ENCODE data around the gene SMPD3.

SMPD3 gene

DNA sequence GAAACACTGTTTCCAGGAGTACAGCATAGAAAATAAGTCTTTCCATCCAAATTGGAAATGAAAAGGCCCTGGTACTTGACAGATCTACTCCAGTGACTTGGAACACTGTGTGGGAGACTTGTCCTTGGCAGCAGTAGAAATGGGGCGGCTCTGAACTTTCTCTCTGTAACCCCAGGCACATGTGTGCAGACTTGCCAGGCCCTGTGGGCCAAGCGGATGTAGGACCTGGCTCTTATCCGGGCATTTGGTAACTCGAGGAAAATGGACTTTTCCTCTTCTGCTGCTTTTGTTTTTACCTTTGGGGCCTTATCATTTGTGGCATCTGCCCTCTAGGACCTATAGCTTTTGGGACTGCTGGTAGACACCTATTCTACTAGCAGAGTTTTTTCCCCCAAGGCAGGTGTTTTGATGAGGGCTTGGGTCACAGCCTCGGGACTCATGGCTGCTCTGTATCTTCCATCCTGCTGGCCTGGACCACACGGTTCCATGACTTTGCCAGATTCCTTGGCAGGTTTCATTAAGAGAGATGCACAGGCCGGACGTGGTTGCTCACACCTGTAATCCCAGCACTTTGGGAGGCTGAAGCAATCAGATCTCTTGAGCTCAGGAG is 43.5 kb downstream of the SMPD3 start:
- DNase-seq (ENCODE audit: low read depth in 2 of 2) = no peak

DNA sequence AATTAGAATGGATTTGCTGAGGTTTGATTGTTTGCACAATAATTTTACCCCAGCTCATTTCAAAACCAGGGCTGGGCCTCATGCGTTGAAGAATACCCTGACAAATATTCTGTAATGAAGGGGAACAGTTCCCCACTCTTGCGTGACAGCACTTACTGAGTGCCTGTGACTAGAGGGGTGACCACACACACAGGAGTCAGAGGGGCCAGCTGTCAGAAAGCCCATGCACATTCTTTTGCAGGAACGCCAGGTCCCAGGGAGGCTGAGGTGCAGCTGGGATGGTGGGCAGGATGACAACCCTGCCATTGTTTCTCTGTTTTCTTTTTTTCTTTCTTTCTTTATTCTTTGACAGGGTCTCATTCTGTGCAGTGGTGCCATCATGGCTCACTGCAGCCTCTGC is 44.6 kb downstream of the SMPD3 start:
- DNase-seq (ENCODE audit: low read depth in 2 of 2) = no peak

DNA sequence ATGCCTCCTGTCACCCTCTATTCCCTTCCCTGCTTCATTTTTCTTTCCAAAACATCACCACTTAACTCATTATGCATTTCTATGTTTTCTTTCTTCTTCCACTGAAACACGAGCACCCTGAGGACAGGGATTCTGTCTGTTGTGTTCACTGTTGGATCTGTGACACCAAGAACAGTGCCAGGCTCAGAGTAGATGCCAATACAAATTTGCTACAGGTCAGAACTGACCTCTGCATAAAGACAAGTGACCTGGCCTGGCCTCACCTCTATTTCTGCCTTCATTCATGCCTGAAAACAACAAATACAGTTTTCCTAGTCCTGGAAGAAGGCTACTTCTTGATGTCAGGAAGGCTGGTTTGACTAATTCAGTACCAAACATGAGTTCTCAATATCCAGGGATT is 45.1 kb downstream of the SMPD3 start:
- DNase-seq (ENCODE audit: low read depth in 2 of 2) = no peak

DNA sequence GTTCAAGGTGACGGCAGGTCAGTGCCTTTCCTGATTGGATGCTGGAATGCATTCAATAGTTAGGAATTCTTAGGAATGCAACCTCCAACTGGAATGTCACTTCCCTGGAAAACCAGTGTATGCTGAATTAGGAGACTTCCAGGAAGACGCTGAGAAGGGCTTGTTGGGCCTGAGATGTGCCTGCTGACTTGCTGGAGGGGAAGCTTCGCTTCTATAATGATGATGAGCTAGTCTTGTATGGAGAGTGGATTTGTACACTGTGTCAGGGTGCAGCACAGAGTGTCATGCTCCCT is 45.6 kb downstream of the SMPD3 start:
- DNase-seq (ENCODE audit: low read depth in 2 of 2) = no peak

DNA sequence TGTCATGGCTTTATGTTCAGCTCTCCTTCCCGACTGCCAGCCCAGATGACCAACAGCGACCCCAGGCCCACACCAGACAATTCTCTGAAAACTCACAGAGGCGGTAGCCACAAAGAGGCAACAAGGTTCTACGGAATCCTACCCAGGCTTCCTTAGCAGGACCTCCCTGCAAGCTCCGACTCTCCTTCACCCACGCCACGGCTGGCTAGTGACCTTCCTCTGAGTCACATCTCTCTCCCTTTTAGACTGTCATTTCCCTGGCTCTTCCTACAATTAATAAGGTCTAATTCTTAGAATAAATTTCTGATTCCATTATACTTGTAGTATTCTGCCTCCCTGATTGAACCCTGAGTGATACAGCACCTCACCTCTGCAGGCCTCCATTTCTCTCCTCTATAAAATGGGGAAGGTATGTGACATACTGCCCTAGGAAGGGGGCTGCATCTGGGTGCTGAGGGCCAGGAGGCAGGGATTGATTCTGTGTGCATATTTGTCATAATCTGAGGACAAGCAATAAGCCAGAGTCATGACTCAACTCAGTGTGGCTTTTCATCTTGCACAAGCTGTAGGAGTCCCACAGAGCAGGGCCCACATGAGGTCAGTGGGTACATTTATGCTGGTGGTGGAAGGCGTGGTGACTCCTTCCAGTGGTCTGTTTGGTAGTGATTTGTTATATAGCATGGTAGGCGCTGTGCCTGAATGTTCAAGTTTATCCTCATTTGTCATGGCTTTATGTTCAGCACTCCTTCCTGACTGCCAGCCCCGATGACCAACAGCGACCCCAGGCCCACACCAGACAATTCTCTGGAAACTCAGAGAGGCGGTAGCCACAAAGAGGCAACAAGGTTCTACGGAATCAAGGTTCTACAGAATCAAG is 46.2 kb downstream of the SMPD3 start:
- no peak for DNase-seq (ENCODE audit: low read depth in 2 of 2)

DNA sequence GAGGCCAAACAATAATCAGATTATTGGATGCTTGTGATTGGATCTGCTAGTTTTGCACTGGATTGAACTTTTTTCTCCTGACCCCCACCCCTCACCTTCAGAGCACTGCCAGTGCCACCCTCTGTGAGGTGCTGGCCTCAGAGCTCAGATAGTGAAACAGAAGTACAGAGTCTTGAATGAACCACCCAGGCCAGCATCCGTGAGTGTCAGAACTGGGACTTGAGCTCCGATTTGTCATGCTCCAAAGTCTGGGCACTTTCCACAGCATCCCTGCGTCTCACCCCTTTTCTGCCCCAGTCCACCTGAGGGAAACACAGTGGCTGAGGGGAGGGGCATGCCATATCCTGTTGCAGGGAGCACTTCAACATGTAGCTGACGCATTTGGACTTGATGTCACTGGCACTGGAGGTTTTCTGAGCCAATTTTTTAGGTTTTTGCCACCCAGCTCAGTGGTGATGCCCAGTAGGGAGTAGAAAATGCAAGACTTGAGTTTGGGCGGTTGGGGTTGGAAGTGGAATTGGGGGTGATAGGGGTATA is 47.3 kb downstream of the SMPD3 start:
- no peak for DNase-seq (ENCODE audit: low read depth in 2 of 2)

DNA sequence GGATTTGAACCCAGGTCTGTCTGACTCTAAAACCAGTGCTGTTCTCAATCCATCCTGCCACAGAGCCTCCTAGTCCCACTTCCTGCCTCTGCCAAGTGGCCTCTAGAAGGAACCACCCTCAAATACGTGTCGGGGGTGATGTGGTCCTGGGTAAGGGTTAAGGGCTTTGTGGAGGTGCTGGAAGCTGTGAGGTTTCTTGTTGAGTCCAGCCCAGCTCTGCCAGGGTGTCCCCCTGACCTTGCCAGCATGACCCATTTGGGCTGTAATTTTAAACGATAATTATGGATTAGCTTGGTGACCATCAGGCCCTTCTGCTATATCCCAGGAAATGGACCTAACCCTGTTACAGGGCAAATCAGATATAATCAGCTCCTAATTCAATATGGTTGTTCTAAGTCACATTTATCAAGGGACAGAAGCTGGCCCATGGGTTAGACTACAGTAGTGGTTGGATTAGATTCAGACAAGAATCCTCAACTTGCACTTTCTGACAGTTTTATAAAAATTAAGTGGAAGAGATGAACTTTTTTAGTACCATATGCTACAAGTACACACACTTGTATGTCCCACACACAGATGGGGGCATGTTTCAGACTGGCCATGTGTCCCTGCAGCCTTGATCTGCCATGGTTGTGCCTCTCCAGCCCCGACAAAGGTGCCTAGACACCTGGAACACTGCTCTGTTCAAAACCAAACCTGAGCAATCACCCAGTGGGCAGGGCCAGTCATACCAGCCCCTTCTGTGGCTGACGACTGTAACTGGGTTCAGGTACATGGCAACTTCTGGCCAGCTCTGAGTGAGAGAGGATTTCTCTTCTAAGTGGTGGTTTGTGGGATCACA is 48.0 kb downstream of the SMPD3 start:
- no peak for DNase-seq (ENCODE audit: low read depth in 2 of 2)

DNA sequence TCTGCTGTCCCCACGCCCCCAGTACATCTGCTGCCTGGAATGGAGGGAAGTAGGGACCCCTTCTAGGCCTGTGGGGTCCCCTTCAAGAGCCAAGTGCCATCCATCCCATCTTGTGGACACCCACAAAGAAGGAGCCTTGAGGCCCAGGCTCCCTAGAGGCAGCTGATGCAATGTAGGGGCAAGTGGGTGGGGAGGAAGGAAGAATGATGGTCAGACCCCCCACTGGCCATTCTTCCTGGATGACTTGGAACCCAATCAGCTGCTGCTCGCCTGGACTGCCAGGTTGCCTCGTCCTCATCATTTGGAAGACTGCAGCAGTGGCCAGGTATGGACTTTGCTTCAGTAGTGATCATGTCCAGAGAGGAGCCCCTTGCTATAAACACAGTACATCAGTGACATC is 48.9 kb downstream of the SMPD3 start:
- no peak for DNase-seq (ENCODE audit: low read depth in 2 of 2)

DNA sequence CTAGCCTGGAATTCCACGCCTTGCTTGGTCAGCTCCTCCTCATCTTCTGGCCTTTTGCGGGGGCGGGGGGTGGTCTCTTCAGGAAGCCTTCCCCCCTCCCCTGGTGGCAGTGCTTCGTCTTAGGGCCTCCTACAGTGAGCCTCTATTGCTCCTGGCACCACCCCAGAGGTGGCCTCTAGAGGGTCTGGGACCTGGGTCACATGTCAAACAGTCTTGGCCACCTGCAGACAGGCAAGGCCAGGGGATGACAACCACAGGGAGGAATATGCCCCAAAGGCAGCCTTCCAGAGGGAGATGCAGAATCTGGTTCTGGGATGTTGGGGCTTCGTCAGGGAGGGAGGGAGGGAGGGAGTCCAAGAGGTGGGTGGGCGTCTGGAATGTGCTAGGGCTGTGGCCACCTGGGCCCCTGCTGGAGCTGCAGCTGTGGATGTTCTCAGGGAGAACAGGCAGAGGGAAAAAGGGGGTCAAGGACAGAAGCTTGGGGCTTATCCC is 50.6 kb downstream of the SMPD3 start:
- no peak for DNase-seq (ENCODE audit: low read depth in 2 of 2)

DNA sequence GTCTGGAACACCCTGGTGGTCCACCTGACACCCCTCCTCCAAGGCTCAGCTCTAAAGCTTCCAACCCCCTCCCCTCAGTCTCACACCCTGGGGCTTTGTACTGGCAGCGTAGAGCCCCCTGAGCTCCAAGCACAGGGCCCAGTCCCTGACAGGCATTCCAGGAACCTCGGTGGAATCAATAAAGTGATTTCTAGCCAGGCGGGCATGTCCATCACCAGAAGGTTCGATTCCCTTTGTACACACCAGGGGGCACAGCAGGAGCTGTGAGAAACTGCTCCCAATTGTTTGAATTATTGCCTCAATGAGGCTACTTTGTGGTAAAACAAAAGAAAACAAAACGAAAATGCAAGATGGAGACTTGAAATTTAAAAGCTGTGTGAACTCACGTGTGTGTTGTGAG is 51.8 kb downstream of the SMPD3 start:
- DNase-seq (ENCODE audit: low read depth in 2 of 2) = peak; percentile 19 to 32

DNA sequence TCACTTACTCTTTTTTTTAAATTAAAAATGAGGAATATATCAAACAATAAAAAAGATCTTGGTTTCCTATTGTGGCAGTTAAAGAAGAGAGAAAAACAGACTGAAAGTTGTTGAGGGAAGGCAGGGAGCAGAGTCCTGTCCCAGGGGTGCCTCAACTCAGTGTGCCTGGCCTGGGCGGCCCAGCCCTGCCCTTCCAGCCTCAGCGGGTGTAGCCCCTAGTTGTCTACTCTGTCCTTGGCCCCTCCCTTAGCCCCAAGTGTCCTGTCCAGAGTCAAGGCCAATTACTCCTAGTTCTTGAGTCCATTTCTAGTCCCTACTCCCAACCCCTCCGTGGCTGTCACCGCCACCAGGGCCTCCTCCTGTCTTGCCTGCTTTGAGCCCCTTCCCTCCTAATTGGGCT is 52.5 kb downstream of the SMPD3 start:
- no peak for DNase-seq (ENCODE audit: low read depth in 2 of 2)

DNA sequence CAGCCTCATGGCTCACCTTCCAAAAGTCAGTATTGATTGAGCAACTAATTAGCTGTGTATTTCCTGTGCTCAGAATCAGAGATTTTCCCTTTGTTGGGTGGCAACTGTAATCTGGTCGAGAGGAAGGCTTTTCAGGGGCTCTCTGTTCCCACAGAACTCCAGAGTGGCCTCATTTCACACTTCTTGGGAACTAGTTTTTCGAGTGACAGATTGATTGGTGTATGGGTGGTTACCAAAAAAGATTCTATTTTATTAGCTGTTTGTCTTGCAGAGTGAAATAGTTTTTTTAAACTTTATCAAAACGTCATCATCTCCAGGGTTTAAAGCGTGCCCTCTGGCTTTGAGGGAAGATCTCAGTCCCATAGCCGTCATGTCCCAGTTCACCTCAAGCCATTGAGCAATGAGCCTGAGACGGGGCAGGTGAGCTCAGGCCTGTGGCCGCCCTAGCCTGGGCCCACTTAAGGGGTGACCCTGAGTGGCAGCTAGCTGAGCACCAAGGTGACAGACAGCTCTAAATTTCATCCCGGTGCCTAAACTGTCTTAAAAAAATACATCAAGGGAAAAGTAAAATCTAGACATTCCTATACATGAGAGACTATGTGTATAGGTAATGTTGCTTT is 53.0 kb downstream of the SMPD3 start:
- no peak for DNase-seq (ENCODE audit: low read depth in 2 of 2)

DNA sequence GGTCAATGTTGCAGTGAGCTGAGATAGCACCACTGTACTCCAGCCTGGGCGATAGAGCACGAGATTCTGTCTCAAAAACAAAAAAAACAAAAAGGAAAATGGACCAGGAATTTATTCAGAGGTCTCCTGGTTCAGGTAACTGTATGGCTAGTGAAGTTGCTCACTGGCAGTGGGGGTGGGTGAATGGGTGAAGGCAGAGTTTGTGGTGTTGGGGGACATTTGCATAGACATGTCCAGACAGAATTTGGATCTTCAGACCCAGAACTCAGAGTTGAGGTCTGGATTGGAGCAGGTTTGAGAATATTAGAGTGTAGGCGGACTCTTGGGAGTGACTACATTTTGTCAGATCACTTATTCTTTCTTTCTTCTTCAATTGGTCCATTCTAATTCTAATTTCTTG is 55.0 kb downstream of the SMPD3 start:
- no peak for DNase-seq (ENCODE audit: low read depth in 2 of 2)

DNA sequence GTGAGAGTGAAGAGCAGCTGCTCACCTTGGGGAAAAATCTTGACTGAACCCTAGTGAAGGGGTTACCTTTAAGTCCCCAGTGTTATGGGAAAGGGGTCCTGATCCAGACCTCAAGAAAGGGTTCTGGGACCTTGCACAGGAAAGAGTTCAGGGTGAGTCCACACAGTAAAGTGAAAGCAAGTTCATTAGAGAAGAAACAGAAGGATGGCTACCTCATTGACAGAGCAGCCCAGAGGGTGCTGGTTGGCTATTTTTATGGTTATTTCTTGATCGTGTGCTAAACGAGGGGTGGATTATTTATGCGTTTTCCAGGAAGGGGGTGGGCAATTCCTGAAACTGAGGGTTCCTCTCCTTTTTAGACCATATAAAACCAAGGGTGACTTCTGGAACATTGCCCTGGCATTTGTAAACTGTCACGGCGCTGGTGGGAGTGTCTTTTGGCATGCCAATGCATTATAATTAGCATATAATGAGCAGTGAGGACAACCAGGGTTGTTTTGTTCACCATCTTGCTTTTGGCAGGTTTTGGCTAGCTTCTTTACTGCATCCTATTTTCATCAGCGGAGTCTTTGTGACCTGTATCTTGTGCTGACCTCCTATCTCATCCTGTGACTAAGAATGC is 58.4 kb downstream of the SMPD3 start:
- DNase-seq (ENCODE audit: low read depth in 2 of 2) = no peak

DNA sequence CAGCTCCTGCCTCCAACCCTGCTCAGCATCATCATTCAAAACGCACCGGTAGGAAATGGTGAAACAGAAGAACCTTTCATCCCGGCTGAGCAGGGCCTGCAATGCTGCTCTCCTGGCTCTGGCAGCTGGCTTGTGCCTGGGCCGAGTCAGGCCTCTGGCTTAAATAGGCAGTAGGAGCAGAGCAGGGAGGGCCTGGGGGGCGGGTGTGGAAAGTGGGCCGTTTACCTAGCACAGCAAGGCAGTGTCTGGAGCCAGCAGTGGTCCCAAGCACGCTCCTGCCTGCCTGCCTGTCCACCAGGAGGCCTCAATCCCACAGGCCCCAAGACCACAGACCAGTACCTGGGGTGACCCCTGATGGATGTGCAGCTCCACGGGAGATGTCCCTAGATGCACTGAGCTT is 59.3 kb downstream of the SMPD3 start:
- no peak for DNase-seq (ENCODE audit: low read depth in 2 of 2)

DNA sequence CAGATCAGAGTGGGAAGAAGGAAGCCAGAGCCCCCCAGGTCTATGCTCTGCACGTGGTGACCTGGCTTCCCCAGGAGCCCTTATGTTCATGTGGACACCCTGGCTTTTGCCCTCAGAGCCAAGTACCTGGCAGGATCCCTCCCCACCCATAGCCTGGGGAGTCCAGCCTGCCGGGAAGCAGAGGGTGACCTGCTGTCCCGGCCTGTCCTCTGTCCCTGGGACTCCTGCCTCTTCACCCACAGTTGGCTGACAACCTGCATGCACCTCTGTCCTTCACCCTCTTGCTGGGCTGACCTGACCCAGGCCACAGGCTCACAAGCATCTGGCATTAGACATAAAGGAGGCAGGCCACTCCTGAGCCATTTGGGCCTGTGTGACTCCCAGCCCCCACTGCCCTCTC is 60.2 kb downstream of the SMPD3 start:
- DNase-seq (ENCODE audit: low read depth in 2 of 2) = no peak

DNA sequence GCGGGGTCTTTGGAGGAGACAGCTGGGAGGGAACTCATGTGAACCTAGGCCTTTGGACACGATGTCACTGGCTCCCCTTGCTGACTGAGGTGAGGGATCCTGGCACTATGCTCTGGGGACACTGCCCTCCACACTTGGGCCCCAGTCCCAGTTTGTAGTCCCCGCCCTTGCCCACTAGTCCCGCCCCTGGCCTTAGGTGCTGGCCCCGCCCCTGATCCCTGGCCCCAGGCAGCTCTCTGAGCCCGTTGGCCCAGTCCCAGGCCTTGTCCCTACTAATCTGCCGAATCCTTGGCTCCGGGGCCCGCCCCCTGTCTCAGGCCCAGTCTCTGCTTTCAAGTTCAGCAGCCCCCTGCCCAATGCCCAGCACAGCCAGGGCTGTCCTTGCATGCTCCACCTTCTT is 61.0 kb downstream of the SMPD3 start:
- no peak for DNase-seq (ENCODE audit: low read depth in 2 of 2)

DNA sequence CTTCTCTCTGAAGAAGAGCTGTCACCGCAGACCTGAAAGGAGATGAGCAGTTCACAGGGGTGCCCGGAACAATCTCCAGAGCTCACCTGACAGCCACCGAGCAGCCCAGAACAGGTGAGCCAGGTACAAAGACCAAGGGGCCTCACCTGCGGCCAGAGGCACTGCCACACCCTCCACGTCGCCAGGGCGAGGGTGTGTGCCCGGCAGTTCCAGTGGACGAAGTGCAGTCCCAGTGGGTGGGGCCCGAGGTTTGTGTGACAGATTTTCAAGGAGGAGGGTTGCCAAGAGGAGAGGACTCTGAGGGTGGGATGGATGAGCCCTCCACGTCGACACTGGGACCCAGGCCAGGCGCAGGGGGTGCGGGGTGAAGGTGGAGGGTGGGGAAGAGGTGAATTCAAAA is 61.7 kb downstream of the SMPD3 start:
- no peak for DNase-seq (ENCODE audit: low read depth in 2 of 2)

DNA sequence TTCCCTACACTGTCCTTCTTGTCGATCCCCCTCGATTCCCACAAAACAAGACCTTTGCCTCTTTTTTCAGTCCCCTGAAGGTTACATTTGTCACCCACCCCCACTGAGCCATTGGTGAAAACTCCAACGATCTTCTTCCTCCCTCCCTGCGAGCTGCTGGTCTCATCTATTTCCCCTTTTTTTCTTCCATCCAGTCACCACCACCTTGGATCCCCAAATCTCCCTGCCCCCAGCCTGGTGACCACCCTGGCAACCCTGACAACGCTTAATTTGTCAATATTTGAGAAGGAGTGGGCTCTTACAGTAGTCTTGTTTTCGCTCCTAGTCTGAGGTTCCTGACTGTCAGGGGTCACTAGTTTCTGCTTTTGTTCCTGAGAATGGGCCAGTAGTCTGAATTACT is 62.9 kb downstream of the SMPD3 start:
- no peak for DNase-seq (ENCODE audit: low read depth in 2 of 2)

DNA sequence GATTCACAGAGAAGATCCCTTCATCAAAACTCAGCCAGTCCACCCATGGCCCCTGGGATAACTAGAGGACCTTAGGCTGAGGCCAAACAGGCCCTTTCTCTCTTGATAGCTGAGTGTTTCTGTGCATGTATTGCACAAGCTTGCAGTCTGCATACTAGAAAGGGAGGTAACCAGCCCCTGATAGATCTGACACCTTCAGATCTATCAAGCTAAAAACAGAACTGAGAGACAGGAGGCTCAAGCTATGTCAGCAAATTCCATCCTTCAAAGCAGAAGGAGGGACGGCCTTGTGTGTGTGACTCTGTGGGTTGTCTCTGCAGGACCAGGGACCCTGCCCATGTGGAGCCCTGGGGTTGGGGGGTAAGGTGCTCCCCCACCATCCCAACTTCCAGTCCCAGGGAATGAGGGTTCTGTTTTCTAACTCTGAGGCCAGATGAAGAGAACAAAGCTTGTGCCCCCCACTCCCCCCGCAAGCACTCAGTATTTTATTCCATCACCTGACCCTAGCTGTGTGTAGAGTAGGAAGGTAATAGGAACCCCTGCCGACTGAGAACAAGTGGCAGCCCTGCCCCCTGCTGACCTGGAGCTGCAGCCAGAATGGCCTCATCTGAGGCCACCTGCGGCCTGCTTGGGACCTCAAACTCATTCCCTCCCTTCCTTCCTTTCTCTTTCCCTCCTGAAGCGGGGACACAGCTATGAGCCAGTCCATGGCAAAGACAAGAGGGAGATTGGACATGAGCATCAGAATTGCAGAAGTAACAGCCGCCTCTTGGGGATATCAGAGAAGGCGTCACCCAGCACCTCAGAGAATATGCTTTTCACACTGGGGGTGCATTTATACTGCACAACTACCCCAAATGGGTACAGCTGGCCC is 63.8 kb downstream of the SMPD3 start:
- DNase-seq (ENCODE audit: low read depth in 2 of 2) = no peak

DNA sequence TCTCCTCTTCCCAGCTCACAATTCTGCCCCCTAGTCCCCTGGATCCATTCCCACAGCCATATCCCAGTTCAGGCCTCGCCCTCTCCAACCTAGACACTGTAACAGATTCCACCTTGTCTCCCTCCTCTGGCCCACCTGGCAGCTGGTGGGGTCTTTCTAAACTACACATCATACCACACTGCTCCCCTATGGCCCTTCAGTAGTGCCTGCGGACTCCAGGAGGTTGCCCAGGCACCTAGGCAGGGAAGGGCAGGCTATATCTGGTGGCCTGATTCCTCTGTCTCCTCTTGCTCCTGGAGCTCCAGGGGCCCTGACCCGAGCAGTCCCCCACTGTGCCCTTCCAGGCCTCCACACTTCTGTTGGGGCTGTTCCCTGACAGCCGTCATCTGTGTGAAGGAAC is 64.5 kb downstream of the SMPD3 start:
- DNase-seq (ENCODE audit: low read depth in 2 of 2) = no peak
